ACHN (cell line): ENCODE results near the gene CD276.

Source experiments
- DNase-seq: peaks from one replicate; pipeline ENCODE4 v3.0.0-alpha.2; 2015
- in situ Hi-C: cut with HindIII; loops from 2 replicates; pipeline ENCODE4 v1.10.0; 2017; ENCODE audit warnings: low sequenced_read_pairs, low pct_ligation_motif_present, low pct_unique_long_range_greater_than_20kb

CD276 gene

DNA sequence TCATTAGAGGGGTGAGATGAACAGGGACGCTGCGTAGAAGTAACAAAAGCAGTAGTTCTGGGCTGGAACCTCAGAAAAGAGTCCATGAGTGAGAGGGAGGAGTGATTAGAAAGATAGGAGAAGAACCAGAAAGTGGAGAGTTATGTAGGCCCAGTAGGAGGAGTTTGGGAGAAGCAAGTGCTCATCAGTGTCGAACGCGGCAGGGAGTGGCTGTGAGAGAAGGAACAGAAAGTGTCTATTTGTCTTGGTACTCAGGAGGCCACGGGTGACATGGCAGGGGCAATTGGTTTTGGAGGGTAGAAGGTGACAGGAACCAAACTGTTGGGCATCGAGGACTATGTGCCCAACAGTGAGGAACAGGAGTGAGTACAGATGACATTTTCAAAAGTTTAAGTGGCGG lies 70.3 kb downstream of the CD276 start:
- in situ Hi-C loops: no loop called here
- no peak for DNase-seq

DNA sequence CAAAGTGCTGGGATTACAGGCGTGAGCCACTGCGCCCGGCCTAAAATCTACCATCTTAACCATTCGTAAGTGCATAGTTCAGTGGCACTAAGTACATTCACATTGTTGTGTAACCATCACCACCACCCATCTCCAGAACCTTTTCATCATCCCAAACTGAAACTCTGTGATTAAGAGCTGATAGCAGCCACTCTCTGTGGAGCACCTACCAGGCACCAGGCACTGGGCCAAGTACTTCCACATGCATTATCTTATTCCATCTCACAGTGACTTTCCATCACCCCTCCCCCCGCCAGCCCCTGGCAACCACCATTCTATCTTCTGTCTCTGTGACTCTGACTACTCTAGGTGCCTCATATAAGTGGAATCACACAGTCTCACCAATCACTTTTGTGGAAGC lies 71.3 kb downstream of the CD276 start:
- DNase-seq: no peak
- in situ Hi-C loops: no loop called here

DNA sequence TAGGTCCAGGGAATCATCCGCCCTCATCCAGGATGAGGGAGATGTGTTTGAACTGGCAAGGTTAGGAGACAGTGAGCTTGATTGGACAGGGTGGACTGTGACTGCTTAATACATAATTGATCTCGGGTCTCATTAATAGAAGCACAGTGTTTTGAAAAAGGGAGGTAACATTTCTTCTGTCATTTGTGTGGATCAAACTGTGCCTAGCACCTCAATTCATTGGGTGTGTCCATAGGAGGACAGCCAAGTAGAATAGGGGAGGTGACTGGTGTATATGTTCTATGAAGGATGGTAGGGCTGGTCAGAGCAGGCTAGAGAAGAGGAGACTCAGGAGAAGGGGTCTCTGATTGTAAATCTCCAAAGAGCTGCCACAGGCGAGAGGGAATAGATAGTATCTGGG lies 71.8 kb downstream of the CD276 start:
- in situ Hi-C loops: no loop called here
- no peak for DNase-seq

DNA sequence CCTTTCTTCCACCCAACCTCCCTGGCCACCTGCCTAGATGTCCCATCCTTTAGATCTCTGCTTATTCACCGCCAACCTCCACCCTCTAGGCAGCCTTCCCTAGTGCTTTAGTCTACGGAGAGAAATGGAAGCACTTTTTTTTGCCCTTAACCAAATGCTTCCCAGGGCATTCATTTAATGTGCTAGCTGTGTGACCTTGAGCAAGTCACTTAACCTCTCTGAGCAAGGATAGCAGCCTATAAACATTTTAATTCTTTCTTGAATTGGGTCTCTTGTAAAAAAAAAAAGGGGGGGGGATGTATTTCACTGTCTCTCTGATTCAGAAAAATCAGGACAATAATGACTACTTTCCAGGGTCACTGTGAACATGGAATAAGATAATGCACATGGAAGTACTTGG lies 72.2 kb downstream of the CD276 start:
- in situ Hi-C loops: no loop called here
- DNase-seq: no peak

DNA sequence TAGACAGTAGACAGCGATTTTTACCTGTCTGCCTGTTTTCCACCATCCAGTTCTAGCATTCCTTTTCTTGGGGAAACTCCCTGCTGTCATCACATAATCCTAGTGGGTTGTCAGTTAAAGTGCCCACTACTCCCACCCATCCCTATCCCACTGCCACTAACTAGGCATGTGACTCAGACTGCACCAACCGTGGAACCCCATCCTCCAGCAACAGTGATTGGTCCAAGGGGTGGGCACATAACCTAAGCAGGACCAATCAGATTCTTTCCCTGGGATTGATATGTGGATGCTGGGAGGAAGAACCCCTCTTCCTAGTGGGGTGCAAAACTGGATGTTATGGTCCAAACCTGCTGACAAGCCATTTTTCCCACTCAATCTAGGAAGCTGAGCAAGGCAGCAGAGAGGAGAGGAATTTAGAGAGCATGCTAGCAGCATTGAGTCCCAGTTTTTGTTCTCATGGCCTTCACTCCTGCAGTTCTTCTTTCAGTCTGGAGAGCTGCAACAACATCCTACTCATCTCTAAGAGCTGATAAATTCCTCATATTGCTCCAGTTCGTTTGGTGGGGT lies 72.8 kb downstream of the CD276 start:
- in situ Hi-C loops: no loop called here
- DNase-seq: no peak

DNA sequence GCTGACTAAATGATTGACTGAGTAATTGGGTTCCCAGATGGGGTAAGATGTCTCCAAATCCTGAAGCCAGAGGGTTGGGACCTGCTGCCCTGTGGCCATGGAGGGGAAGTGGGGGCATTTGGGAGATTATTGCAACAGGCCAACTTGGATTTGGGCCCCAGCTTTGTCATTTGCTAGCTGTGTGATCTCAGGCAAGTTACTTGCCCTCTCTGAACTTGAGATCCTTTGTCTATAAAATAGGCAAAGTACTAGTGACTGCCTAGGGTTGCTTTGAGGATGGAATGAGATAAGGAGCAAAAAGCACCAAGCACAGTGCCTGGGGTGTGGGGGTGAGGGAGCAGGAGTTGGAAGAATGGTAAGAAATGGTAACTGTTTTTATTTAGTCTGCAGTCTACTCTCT lies 73.4 kb downstream of the CD276 start:
- DNase-seq: no peak
- in situ Hi-C loops: no loop called here

DNA sequence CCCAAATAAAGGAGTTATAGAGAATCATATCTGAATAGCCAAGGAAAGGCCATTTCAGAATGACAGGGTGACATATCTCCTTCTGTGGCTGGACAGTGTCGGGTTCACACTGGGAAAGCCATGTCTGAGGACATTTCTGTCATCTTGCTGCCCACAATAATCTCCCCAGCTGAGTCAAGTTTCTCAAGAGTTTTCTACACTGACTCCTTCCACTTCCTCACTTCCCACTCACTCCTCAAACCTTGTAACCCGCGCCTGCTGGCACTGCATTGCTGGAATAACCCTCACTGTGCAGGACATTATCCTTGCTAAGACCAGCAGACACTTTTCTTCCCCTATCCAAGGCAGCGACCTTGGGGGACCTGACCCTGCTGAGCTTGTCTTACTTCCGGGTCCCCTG lies 74.3 kb downstream of the CD276 start:
- in situ Hi-C loops: no loop called here
- DNase-seq: no peak

DNA sequence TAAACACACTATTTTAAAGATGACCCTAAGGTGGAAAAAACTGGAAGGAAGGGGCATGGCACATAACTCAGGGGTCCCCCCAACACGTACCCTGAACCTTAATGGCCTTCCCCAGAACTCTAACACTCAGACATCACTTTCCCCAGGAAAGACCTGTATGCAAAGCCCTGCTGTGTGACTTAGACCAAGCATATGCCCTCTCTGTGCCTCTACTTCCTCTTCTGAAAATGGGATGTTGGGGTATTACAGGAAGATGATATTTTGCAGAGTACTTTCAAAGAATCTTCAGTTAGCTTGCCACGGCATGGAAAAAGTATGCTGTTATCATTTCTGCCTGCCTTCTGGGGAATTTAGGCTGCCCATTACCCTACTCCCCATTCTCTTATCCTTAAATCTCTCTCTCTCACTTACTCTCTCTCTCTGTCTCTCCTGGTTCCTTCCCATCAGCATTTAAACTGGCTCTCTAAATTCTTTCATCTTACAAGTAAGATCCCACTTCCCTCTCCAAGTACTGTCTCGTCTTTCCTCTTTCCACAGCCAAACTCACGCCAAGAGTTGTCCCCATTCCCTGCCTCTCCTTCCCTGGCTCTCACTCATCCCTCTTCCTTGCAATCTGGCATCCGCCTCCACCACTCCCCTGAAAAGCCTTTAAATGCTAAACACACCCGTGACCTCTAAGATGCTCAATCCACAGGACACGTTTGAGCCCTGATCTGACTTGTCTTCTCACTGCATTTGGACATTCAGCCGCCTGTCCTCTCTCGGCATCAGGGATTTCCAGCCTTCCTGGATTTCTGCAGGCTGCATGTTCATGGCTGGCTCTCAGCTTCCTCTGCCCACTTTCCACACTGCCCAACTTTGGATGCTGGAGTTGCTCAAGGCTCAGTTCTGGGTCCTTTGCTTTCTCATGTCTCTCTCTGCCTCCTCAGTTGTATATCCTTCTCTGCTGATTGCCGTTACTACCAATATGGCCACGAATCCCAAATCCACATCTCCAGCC lies 76.4 kb downstream of the CD276 start:
- DNase-seq: no peak
- in situ Hi-C loops: no loop called here

DNA sequence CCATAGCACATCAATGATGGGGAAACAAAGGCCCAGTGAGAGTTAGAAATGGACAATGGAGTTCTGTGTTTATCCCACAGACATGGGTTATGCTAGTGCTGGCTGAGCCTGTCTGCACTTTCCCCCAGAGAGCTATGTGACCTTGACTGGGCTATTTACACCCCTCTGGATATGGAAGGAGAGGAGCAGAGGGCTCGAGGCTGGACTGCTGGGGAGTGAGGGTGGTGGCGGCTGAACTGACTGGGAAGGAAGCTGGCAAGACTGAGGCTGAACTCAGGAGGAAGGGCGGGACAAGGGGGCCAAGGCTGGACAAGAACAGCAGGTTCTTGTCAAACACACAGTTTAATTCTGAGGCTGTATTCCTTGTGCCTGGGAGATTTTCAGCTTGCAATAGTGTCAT lies 79.7 kb downstream of the CD276 start:
- DNase-seq: no peak
- in situ Hi-C loops: no loop called here
